GM18499 (cell line): ENCODE results near the gene HEPACAM.

Experiments
- ATAC-seq: cut with Tn5 transposase; IDR thresholded peaks from one replicate; pipeline ENCODE4 v1.9.1; 2021; ENCODE audit warnings: moderate number of reproducible peaks; ENCODE audit not compliant: insufficient read depth, unreplicated experiment

HEPACAM gene

DNA sequence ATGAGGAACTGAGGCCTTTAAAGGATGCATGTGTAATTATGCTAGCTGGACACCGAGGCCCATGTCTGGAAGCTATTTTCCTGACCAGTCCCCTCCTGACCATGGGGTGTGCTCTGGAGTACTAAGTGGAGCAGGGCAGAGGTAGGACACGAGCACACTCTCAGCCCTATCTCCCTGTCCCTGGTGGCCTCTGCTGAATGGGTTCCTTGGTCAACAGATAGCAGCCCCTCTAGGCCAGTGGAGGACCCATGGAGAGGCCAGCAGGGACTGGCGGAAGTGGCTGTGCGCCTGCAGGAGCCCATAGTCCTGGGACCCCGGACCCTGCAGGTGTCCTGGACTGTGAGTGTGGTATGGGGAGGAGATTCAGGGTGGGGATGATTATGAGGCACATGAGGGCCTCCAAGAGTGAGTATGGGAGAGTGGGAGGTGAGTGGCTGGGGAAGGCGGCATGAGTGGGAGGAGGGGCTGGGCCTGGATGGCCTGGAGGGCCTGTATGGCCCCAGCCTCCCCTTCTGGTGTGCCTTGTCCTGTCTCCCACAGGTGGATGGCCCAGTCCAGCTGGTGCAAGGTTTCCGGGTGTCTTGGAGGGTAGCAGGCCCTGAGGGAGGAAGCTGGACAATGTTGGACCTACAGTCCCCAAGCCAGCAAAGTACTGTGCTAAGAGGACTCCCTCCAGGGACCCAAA lies 61.1 kb downstream of the HEPACAM start:
- ATAC-seq, result no peak

DNA sequence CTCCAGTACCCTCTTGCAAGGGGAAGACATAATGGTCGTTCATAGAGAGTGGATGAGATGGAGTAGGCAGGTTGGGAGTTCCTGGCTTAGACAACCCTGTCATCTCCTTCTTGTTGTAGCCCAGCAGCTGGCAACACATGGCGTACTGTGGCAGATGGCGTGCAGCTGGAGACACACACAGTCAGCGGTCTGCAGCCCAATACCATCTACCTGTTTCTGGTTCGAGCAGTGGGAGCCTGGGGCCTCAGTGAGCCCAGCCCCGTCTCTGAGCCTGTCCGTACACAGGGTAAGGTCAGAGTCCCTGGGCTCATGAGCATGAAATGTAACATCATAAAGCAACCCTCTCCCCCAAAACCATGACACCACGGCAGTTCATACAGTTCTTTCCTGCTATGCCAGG lies 61.9 kb downstream of the HEPACAM start:
- no peak for ATAC-seq

DNA sequence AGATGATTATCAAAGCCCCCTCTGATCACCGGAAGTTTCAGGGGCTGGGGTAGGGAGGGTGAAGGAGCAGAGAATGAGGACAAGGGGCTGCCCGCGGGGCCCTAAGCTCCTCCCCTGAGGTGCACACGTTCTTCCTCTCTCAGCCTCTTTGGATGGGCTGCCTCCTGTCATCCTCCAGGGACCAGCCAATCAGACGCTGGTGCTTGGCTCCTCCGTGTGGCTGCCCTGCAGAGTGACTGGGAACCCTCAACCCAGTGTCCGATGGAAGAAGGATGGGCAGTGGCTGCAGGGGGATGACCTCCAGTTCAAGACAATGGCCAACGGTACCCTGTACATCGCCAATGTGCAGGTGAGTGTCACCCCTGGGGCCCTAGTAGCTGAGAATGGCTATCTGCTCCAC lies 63.1 kb downstream of the HEPACAM start:
- ATAC-seq, result no peak

DNA sequence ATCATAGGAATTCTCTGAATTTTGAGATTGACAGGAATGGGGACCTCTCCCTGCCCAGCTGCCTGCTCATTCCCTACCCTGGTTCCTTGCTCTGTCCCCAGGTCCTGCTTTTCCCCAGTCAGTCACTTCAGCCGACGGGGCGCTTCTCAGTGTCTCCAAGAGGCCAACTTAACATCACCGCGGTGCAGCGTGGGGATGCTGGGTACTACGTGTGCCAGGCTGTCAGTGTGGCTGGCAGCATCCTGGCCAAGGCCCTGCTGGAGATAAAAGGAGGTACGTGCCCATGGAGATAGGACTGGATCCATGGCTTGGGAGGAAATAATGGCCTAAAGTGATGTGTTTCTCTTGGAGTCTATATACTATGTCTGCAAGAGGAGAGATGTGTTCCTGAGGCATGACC lies 63.6 kb downstream of the HEPACAM start:
- no peak for ATAC-seq

DNA sequence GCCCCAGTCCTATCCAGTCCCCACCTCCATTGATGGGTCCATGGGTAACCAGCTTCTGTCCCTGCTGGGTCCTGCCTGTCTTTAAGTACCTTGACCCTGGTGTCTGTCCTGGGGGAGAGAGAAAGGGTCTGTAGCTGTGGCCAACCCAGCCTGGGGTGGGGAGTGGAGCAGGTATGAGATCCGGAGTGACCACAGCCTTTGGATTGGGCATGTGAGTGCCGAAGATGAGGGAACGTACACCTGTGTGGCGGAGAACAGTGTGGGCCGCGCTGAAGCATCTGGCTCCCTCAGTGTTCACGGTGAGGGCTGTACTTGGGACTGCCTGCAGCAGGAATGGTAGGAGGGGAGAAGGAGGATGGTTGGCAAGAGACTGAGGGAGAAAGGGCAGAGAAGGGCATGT lies 65.4 kb downstream of the HEPACAM start:
- ATAC-seq, result no peak

DNA sequence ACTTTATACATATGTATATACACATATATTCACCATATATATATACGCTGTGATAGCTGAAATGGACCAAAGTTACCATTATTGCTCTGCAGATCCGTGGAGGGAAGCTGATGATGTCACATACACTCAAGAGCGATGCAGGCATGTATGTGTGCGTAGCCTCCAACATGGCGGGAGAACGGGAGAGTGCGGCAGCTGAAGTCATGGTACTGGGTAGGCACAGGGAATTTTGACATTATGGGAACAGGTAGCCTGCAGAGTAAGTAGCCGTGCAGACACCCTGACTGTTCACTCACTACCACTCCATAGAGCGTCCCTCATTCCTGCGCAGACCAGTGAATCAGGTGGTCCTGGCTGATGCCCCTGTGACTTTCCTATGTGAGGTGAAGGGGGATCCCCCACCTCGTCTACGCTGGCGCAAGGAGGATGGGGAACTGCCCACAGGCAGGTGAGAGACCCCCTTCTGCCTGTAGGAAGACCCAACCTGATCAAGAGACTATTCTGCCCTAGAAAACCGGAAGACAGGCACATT lies 65.9 kb downstream of the HEPACAM start:
- ATAC-seq, result no peak

DNA sequence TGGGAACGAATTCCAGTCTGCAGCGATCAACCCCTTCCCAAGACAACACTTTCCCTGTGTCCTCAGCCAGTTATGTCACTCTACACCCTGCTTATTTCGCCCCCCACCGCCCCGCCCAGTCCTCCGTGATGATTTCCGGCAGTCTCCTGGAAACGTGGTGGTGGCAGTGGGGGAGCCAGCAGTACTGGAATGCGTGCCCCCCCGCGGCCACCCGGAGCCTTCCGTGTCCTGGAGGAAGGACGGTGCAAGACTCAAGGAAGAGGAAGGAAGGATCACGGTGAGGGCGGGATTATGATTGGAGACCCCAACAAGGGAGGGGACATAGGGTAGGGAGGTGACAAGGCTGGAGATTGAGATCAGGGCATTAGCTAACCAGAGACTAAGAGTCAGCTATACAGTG lies 66.5 kb downstream of the HEPACAM start:
- no peak for ATAC-seq
